Fibroblast of villous mesenchyme (primary cell): Measurements from ENCODE around the gene NOTCH4. TPM values are rescaled to one million over a fixed set of nuclear protein-coding genes. Genes with fewer than 3 reads are reported as not detected.

Experiments used
- DNase-seq: peaks from one replicate; pipeline ENCODE4 v3.0.0-alpha.2; 2010; ENCODE audit warnings: low read depth
- H3K4me3 ChIP-seq: 2 replicates; pipeline ENCODE4 v1.5.1; 2011; ENCODE audit warnings: low read depth, mild to moderate bottlenecking, low read length
- total RNA-seq: library from RNA; depleted of rRNA; stranded (reverse); fragments of >200 nt; gene quantifications from 2 replicates; pipeline ENCODE4 v1.2.3, GENCODE V29; 2012
- TF ChIP-seq, protein P1 (sequence below): IDR thresholded peaks from 2 replicates; pipeline ENCODE4 v1.5.1; 2012; ENCODE audit warnings: low read depth, mild to moderate bottlenecking, low read length; ENCODE audit not compliant: insufficient read depth

NOTCH4 gene
- total RNA-seq, 1 donor, result 1.3 TPM

DNA sequence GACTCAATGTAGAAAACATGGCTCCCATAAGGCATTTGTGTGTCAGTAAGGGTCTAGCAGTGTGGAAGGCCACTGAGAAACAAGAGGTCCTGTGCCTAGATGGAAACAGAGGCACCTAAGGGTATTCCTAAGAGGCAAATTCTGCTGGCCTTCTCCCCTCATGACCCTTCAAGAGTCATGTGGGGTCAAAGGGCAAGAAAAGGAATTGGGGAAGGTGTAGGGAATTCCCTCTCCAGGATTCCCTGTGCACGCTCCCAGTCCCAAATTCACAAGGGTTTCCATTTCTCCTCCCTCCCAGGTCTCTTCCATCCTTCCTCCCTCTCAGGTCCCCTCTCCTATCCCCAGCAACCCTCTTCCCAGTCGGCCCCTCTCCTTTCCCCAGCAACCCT is 48.6 kb downstream of the NOTCH4 start:
- TF ChIP-seq, protein P1, sequence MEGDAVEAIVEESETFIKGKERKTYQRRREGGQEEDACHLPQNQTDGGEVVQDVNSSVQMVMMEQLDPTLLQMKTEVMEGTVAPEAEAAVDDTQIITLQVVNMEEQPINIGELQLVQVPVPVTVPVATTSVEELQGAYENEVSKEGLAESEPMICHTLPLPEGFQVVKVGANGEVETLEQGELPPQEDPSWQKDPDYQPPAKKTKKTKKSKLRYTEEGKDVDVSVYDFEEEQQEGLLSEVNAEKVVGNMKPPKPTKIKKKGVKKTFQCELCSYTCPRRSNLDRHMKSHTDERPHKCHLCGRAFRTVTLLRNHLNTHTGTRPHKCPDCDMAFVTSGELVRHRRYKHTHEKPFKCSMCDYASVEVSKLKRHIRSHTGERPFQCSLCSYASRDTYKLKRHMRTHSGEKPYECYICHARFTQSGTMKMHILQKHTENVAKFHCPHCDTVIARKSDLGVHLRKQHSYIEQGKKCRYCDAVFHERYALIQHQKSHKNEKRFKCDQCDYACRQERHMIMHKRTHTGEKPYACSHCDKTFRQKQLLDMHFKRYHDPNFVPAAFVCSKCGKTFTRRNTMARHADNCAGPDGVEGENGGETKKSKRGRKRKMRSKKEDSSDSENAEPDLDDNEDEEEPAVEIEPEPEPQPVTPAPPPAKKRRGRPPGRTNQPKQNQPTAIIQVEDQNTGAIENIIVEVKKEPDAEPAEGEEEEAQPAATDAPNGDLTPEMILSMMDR, result no peak
- DNase-seq, result no peak
- H3K4me3 ChIP-seq, result peak overlapping the region; percentile 92

DNA sequence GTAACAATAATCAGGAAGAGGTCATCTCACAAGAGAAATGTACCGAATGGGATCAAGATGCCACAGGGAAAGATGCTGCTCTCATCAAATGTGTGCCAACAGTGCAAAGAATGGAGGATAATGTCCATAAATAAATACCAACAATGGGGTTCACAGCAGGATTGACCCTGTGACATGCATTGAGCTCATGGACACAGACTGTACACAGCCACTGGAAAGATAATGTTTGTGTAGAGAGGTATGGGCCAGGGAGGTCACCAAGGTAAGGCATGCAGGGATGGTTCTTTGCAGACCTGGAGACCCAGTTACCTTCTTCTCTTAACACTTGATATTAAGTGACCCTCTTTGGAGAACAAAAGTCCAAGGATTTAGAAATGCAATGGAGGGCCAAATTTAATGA is 49.5 kb downstream of the NOTCH4 start:
- no peak for DNase-seq
- peak overlapping the region; percentile 92 for H3K4me3 ChIP-seq
- TF ChIP-seq, protein P1, result no peak

GRCh38 chr6:32173051-32173727 is 50.7 kb downstream of the NOTCH4 start:
- no peak overlapping the region for H3K4me3 ChIP-seq
- DNase-seq, result no peak
- TF ChIP-seq, protein P1, result no peak

DNA sequence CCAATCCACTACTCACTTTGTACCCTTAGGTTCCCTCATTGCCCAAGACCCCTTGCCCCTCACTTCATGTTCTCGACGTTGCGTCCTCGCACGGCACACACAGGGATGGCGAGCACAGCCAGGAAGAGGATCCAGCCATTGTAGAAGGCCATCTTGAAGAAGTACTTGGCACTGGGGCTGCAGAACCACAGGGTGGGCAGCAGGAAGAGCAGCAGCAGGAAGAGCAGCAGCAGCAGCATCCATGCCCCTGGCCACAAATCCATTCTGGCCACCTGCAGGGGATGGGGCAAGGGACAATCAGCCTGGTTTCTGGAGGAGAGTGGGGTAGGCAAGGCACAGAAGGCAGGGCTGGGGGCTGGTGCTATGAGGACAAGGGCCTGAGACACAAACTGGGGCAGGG is 52.6 kb downstream of the NOTCH4 start:
- TF ChIP-seq, protein P1, result no peak
- DNase-seq, result no peak
- H3K4me3 ChIP-seq, result no peak overlapping the region

DNA sequence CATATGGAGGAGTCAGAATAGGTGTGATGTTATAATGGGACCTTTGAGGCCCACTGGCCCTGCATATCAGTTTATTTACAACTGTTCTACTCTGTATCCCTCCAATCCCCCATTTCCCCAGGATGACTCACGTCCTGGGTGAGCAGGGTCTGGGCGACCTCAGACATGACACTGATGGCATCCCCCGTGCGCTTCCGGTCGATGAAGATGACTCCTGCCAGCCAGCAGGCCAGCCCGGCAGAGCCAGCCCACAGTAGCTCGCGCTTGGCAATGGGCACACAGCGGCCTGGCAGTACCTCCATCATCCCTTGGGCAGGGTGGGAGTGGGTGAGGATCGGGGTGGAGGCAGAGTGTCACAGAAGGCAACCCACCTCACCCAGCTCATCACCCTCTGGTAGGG is 53.6 kb downstream of the NOTCH4 start:
- TF ChIP-seq, protein P1, result no peak
- no peak overlapping the region for H3K4me3 ChIP-seq
- DNase-seq, result no peak

GRCh38 chr6:32168807-32169591 is 54.9 kb downstream of the NOTCH4 start:
- DNase-seq, result no peak
- no peak overlapping the region for H3K4me3 ChIP-seq
- TF ChIP-seq, protein P1, result no peak
